ENCODE results near the gene ITPK1.
A peak's percentile ranks its signal among the peaks of the same experiment; 100 is the strongest.

Gene ITPK1

GRCh38 chr14:93103392-93104080 lies 12.2 kb downstream of the ITPK1 start:
- peak; percentile 68 for DNase-seq

GRCh38 chr14:93102141-93102540 lies 13.6 kb downstream of the ITPK1 start:
- no peak for DNase-seq

- no peak for DNase-seq
These were observed 14.5 kb downstream of the ITPK1 start for GRCh38 chr14:93101181-93101580.

- DNase-seq: no peak
These were observed 15.2 kb downstream of the ITPK1 start for GRCh38 chr14:93100570-93100969.

- no peak for DNase-seq
These were observed 15.6 kb downstream of the ITPK1 start for GRCh38 chr14:93100100-93100499.

- no peak for DNase-seq
These were observed 16.1 kb downstream of the ITPK1 start for GRCh38 chr14:93099643-93100042.

- DNase-seq: no peak
These were observed 16.5 kb downstream of the ITPK1 start for GRCh38 chr14:93099196-93099595.

- no peak for DNase-seq
These were observed 18.9 kb downstream of the ITPK1 start for GRCh38 chr14:93096691-93097322.

GRCh38 chr14:93095742-93096510 lies 19.8 kb downstream of the ITPK1 start:
- peak; percentile 18 for DNase-seq

GRCh38 chr14:93094121-93094918 lies 21.4 kb downstream of the ITPK1 start:
- no peak for DNase-seq

- DNase-seq: no peak
These were observed 22.8 kb downstream of the ITPK1 start for GRCh38 chr14:93092606-93093556.

- DNase-seq: no peak
These were observed 24.1 kb downstream of the ITPK1 start for GRCh38 chr14:93091666-93092065.

GRCh38 chr14:93090826-93091555 lies 24.7 kb downstream of the ITPK1 start:
- no peak for DNase-seq

GRCh38 chr14:93089521-93090269 lies 26.0 kb downstream of the ITPK1 start:
- no peak for DNase-seq

GRCh38 chr14:93086441-93087055 lies 29.2 kb downstream of the ITPK1 start:
- DNase-seq: no peak

GRCh38 chr14:93085911-93086310 lies 29.8 kb downstream of the ITPK1 start:
- DNase-seq: no peak

- peak; percentile 47 for DNase-seq
These were observed 30.6 kb downstream of the ITPK1 start for GRCh38 chr14:93084866-93085857.

GRCh38 chr14:93084402-93084801 lies 31.3 kb downstream of the ITPK1 start:
- DNase-seq: no peak

GRCh38 chr14:93083917-93084316 lies 31.8 kb downstream of the ITPK1 start:
- DNase-seq: no peak

Measured in MV-4-11 (cell line).